ENCODE data around the gene CCL7.
"Not testable (repeated sequence)": the region's sequence is repeated elsewhere in the genome, so short reads cannot be mapped to it uniquely, and the experiment has no call there.

Gene CCL7

DNA sequence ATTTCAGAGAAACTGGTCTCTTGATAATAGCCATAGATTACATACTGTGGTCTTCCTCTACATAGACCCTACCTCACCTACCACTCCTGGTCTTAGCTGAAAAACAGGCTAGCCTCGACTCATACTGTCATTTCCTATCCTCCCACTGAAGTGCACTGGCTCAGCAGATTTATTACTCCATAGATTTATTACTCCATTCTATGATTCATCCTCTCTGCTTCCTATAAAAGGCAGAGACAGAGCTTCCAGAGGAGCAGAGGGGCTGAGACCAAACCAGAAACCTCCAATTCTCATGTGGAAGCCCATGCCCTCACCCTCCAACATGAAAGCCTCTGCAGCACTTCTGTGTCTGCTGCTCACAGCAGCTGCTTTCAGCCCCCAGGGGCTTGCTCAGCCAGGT, at the start of gene CCL7:
Gene CCL7, plus strand, starts transcription at position 253 of the 400 bp plus-strand sequence. Its CDS starts 70 bp downstream, at position 323.
- no peak for DNase-seq

- DNase-seq = no peak
Observed at GRCh38 chr17:34220752-34221395, 49.1 kb upstream of the CCL7 start.

DNA sequence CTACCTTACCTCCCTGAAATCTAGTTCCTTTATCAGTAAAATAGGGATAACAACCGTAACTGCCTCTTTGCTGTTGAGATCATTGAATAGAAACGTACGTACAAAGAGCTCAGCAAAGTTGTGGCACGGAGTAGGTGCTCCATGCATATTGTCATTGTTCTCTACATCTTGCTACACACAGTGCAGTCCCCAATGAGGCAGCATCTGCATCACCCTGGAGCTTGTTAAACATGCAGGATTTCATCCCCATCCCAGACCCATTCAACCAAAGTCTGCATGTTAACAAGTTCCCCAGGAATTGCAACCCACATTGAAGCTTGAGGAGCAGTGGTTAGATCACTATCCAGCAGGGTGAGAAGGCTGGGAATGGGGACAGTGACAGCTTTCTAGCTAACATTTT, 48.6 kb upstream of the CCL7 start:
- DNase-seq = no peak

DNA sequence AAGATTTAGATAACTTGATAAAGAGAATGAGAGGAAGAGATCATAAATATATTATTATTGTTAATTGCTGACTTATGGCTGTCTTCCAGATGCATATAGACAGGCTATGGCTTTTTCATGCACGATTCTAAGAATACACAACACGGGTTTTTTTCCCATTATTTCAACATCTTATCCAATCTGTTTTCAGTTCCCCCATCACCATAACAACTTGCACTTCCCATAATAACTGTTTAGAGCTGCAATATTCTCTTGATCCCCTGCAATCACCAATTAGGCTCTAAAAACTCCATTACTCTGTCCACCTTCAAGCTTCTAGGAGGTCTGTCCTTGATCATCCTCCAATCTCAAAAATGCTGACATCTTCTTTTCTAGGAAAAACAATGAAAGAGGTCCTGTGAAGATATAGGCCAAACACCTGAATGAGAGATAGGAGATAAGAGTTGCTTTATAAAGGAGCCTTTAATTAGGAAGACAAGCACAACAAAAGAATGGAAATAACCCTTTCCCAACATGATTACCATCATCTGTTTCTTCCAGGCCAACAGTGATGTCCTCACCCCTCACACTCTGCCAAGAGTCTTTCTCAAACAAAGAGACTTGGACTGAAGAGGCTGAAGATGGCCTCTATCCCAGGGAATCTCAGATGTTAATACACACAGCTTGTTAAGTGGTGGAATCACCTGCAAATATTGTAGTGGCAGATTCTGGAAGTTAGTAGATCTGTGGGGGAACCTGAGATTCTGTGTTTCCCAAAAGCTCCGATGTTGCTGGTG, 47.1 kb upstream of the CCL7 start:
- no peak for DNase-seq

DNA sequence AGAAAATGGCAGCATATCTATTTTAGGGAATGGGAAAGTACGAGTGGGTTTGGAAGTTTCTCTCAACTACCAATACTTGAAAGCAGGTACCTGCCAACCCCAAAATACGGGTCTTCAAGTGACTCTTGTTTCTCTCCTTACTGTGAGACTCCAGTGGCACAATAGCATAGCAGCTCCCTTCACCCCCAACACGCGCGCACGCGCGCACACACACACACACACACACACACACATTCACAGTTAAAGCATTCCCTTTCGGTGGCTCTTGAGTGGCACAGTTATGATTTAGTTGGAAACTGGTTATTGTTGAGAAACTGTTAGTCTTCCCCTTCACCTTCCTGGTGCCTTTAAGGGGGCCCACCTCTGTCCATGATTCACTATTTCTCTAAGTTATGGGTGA, 45.0 kb upstream of the CCL7 start:
- DNase-seq = no peak

GRCh38 chr17:34226011-34226743, 43.8 kb upstream of the CCL7 start:
- no peak for DNase-seq

GRCh38 chr17:34226744-34227034, 43.3 kb upstream of the CCL7 start:
- no peak for DNase-seq

- DNase-seq = not testable (repeated sequence)
Observed at GRCh38 chr17:34227293-34227692, 42.7 kb upstream of the CCL7 start.

- DNase-seq = no peak
Observed at GRCh38 chr17:34227707-34228106, 42.3 kb upstream of the CCL7 start.

GRCh38 chr17:34228781-34229180, 41.2 kb upstream of the CCL7 start:
- DNase-seq = no peak

GRCh38 chr17:34230342-34230741, 39.7 kb upstream of the CCL7 start:
- DNase-seq = no peak

DNA sequence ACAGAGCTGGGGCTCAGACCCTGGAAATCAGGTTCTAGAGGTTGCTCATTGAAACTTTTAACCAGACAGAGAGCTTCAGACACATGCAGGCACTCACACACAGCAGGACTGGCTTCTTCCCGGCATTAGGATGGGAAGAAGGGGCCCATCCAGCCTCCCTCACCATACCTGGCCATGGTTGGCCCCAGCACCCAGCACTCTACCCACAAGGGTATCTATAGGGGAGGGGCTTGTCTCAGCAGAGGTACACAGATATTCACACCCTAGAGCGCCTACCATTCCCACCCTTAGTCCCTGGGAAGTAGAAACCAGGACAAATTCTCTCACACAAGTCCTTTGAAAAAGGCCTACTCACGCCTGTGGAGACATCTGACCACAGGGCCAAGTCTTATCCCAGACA, 35.4 kb upstream of the CCL7 start:
- DNase-seq = no peak

DNA sequence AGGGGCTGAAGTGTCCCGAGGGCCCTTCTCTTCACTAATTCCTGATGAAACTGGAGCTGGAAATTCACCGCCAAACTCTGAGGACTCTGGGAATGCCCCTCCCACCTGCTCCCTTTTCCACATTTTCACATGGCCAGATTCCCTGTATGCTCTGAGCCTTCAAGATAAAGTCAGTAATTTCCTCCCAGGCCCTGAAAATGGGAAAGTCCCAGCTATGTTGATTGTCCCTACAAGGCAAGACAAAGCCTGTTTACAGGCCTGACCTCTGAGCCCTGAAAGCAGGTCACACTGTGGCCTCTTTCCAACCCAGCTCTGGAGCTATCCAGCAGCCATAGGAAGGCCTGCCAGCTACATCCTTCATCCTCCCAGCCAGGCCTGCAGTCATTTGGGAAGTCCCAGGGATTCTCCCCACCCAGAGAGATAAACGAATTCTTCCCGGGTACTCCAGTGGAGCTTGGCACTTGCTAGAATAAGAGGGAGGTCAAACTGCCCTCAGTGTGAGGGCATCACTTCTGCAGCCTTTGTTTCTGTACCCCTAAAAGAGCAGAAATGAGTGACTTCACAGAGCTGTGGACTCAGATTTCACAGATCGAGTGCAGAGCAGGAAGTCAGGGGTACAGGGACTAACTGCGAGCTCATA, 34.5 kb upstream of the CCL7 start:
- DNase-seq = no peak

DNA sequence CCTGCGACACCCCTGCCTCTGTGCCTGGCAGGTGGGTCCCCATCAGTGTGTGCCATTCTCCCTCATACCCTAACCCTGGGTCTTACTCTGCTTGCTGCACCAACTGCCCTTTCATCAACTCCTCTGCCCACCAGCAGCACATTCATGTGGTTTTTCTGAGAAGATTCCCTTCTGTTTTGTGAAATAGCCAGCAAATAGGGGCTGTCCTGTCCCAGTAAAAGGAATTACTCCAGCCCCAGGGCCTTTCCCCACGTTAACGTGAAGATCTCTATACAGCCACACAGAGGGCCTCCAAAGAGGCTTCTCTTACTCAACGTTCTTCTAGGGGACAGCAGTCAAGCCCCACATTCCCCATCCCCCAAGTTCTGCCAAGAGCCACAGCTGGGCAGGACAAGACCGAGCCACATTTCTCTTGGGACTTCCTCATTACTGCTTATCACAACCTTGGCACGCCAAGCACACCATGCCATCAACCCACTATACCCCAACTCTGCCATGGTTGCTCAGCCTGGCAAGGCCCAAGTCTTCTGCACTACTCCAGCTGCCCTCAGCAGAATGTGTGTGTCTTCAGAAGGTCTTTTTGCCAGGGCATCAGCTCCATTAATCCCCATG, 33.6 kb upstream of the CCL7 start:
- peak in 1 of 2 experiments; percentile 1 for DNase-seq

DNA sequence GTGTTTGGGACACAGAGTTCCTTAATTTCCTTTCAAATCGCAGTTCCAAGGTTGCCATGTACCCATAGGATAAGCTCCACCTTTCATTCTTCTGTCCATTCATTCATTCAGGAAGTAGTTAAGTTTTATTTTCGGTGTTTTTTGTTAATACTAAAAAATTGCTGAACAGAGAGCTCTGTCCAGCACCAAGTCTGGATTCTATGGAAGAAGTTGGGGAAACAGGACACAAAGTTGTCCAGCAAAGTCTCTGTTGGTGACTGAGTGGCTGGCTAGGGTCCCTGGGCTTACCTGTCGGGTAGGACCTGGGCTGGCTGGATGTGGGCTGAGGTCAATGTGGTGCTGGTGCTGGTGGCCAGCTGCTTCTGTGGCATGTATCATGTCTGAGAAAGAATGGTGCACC, 32.6 kb upstream of the CCL7 start:
- DNase-seq = no peak

GRCh38 chr17:34241062-34241461, 29.0 kb upstream of the CCL7 start:
- DNase-seq = no peak

DNA sequence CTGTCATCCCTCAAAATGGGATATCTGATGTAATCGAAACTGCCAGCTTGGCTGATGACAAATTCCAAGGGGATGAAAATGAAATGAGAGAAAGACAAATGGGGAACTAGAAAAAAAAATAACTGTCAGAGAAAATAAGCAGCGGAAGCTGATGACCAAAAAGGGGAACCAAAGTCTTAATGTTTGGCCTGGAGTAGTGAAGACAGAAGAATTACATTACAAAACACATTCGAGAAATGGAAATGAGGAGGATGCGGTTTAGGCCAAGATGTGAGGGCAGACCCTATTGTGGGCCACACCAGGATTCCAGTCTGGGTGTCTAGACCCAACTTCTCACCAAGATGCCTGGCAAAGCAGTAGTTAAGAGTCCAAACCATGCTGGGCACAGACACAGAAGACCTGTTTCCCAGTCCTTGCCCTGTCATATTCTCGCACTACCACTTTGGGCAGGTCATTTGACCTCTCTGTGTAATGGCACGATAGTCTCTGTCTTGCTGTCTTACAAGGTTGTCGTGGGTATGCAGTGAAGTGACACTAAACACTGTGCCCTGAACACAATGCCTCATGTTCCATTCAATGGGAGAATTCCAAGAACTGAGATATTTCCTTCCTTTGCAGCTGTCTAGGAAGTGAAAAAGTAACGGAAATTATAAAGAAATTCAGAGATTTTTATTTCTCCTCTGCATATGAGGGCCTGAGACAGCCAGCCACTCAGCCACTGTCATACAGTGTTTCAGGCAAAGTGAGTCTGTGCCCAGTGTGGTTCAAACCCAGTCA, 27.2 kb upstream of the CCL7 start:
- no peak for DNase-seq

GRCh38 chr17:34243364-34244320, 26.4 kb upstream of the CCL7 start:
- DNase-seq = no peak

GRCh38 chr17:34245351-34245905, 24.6 kb upstream of the CCL7 start:
- no peak for DNase-seq

- DNase-seq = no peak
Observed at GRCh38 chr17:34246446-34246845, 23.6 kb upstream of the CCL7 start.

DNA sequence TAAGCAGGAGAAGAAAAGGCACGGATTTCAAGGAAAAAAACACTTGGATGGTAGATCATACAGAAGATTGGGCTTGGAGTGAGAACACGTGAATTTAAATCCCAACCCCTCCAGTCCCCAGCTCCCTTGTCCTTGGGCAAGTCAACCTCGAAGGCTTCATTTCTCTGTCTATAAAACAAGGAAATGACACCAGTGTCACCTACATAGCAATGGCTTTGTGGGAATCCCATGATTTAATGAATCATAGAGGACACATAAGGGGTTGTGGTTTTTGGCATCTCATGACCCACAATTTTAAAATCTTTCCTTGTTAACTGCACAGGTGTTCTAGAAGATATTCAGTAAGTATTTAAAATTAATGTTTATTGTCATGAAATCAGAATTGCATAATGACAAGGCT, 23.1 kb upstream of the CCL7 start:
- DNase-seq = no peak
